GM21423 (cell line): Measurements from ENCODE around the gene DTNB.
"Not testable (repeated sequence)": the region's sequence is repeated elsewhere in the genome, so short reads cannot be mapped to it uniquely, and the experiment has no call there.

Source experiments
- ATAC-seq: cut with Tn5 transposase; IDR thresholded peaks from one replicate; pipeline ENCODE4 v1.9.1; 2021; ENCODE audit warnings: mild to moderate bottlenecking, moderate library complexity; ENCODE audit not compliant: unreplicated experiment

The DTNB gene

DNA sequence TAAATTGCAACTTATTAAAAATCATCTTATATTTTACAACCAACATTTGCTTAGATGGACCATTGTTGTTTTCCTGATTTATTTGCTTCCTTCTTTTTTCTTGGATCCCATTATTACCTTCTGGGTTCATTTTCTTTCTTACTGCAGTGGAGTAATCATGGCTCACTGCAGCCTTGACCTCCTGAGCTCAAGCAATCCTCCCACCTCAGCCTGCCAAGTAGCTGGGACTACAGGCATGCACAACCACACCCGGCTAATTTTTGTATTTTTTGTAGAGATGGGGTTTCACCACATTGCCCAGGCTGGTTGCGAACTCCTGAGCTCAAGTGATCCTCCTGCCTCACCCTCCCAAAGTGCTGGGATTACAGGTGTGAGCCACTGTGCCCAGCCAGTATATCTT is 123.8 kb downstream of the DTNB start:
- not testable (repeated sequence) for ATAC-seq

GRCh38 chr2:25548601-25549000 is 124.8 kb downstream of the DTNB start:
- ATAC-seq: no peak

DNA sequence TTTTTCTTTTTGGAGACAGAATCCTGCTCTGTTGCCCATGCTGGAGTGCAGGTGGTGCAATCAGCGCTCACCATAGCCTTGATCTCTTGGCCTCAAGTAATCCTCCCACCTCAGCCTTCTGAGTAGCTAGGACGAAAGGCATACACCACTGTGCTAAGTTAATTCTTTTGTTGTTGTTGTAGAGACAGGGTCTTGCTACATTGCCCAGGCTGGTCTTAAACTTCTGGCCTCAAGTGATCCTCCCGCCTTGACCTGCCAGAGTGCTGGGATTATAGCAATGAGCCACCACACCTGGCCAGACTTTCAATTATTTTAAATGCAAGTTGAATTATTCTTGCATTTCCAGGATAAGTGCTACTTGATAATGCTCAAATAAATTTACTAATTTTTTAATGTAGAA is 126.5 kb downstream of the DTNB start:
- no peak for ATAC-seq

DNA sequence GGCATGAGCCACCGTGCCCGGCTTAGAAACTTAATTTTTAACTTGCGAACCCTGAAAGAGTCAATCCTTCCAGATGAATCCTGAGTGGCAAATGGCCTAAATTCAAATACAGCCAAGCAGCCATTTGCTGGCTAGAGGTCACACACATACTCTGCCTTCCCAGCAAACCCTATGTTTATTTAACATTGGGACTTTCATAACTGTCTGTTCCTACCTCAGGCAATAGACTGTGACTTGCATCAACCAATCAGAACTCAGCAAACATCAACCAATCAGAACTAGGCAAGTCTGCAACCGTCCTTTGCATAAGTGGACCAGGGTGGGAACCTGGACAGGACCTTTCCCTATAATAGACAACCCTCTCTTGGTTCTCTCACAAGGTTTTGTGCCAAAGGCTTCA is 127.5 kb downstream of the DTNB start:
- no peak for ATAC-seq

DNA sequence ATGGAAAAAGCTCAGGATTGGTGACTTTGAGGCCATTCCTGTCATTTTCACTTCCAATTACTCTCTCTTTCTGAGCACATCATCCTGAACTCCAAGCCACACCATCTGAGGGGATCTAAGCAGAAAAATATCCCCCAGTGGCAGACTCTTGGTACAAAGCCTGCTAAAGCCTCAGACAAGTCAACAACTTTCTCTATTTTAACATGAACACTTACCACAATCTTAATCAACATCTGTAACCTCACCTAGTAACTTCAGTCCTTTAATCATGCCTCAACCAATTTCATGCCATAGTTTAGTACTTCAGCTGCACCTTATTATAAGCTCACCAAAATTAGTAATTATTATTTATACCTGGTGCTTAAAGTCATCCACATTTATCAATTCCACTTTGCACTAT is 128.9 kb downstream of the DTNB start:
- ATAC-seq: no peak

DNA sequence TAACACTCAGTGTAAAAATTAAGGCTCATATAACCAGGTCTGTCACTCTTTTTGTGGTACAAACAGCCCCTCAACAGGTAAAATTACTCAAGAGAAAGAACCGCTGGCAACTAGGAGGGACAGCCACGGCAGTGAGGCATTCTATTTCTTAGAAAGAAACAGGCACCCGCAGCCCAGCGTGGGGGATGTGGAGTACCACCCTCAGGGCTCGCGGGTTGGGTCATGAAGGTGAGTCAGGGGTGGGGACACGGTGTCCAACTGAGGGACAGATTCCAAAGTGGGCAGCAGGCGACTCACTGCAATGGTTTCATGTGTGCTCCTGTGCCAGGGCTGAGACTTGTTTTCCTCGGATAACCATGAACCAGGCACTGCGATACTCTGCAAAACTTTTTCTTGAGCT is 129.4 kb downstream of the DTNB start:
- no peak for ATAC-seq

- ATAC-seq: no peak
Observed at GRCh38 chr2:25541378-25541777, 132.0 kb downstream of the DTNB start.

- no peak for ATAC-seq
Observed at GRCh38 chr2:25539136-25539535, 134.2 kb downstream of the DTNB start.

GRCh38 chr2:25537526-25537925 is 135.9 kb downstream of the DTNB start:
- ATAC-seq: no peak

DNA sequence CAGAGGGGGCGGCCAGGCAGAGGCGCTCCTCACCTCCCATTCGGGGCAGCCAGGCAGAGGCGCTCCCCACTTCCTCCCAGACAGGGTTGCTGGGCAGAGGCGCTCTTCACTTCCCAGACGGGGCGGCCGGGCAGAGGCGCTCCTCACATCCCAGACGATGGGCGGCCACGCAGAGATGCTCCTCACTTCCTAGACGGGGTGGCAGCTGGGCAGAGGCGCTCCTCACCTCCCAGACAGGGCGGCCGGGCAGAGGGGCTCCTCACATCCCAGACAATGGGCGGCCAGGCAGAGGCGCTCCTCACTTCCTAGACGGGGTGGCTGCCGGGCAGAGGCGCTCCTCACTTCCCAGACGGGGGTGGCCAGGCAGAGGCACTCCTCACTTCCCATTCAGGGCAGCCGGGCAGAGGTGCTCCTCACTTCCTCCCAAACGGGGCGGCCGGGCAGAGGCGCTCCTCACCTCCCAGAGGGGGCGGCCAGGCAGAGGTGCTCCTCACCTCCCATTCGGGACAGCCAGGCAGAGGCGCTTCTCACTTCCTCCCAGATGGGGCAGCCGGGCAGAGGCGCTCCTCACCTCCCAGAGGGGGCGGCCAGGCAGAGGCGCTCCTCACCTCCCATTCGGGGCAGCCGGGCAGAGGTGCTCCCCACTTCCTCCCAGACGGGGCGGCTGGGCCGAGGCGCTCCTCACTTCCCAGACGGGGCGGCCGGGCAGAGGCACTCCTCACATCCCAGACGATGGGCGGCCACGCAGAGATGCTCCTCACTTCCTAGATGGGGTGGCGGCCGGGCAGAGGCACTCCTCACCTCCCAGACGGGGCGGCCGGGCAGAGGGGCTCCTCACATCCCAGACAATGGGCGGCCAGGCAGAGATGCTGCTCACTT is 137.7 kb downstream of the DTNB start:
- not testable (repeated sequence) for ATAC-seq

DNA sequence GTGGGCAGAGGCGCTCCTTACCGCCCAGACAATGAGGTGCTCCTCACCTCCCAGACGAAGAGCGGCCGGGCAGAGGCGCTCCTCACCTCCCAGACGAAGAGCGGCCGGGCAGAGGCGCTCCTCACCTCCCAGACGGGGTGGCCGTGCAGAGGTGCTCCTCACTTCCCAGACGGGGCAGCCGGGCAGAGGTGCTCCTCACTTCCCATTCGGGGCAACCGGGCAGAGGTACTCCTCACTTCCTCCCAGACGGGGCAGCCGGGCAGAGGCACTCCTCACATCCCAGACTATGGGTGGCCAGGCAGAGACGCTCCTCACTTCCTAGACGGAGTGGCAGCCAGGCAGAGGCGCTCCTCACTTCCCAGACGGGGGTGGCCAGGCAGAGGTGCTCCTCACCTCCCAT is 138.4 kb downstream of the DTNB start:
- not testable (repeated sequence) for ATAC-seq

GRCh38 chr2:25534455-25534854 is 138.9 kb downstream of the DTNB start:
- ATAC-seq: no peak

GRCh38 chr2:25533771-25534170 is 139.6 kb downstream of the DTNB start:
- ATAC-seq: not testable (repeated sequence)

DNA sequence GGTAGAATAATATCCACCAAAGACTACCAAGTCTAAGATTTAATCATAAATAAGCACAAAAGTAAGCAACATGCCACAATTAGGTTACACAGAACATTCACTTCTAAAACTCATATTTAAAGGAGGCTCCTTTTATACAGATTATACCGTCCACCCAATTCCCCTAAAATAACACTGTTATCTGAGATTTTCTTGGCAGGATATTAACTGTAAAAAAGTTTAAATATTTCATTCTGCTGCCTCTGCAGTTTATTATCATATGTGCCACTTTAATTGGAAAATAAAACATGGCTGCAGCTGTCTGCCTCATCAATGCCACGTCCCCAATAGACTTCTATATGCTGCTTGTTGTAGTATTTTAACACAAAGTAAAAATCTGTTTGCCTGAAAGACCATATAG is 140.9 kb downstream of the DTNB start:
- ATAC-seq: no peak

DNA sequence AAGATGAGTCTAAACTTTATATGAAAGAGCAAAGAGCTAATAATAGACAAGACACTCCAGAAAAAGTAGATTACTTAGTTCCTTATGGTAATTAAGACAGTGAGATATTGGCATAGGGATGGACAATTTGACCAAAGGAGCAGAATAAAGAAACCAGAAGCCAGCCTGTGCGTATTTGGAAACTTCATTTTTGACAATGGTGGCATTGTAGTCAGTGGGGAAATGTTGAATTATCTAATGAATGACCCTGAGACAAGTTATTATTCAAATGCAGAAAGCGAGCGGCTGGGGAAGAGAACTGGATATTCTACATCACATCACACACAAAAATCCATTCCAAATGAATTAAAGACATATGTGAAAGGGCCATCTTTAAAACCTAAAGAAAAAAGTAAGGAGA is 144.3 kb downstream of the DTNB start:
- no peak for ATAC-seq

DNA sequence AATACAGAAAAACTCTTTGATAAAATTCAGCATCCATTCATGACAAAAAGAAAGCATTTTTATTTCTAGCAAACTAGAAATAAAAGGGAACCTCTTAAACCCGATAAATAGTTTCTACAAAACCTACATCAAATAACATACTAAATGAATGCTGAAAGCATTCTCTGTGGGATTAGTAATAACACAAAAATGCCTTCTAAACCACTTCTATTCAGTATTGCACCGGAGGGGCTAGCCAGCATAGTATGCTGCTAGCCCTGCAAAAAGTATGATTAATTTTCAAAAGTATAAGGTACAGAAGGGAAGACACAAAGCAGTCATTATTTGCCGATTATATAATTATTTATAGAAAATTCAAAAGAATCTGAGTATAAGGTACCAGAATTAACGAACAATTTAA is 145.2 kb downstream of the DTNB start:
- no peak for ATAC-seq

- no peak for ATAC-seq
Observed at GRCh38 chr2:25524507-25524906, 148.9 kb downstream of the DTNB start.

DNA sequence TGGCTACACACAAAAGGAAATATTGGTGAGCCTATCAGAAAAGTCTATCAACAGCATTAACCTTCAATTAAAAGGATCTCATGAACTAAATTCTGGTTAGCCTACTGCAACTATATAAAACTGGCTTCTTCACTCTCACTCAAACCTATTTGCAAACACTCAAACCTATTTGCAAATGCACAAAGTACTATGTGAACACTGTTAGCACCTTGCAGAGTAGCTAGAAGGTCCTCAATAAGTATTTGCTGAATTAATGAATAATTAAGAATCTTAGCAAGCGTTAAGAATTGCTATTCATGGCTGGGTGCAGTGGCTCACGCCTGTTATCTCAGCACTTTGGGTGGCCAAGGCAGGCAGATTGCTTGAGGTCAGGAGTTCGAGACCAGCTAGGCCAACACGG is 150.3 kb downstream of the DTNB start:
- ATAC-seq: no peak

DNA sequence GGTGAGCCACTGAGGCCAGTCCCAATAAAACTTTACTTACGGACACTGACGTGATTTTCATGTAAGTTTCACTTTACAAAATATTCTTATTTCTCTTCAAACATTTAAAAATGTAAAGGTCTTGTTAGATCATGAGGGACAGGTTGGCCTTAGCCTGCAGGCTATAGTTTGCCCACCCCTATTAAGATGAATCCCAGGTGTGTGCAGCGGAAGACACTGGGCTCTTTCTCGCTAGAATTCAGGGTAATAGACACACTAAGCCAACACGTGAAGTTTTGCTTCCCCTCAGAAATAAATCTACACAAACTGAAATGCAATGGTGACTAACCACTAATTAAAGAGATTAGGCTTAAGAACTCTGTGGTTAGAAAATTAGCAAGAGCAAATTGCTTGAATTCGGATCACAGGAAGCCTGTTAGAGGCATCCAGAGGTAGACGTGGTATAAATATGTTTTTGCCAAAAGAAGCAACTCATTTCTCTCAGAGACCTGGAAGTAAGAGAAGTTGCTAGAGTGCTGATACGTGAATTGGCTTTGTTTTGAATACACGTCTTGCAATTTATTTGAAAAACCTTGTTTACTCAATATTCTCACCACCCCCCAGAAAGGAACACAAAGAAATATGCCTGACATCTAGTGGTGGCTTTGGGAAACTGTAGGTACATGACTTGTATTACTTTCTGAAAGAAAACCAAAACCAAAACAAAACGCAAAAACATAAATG is 151.6 kb downstream of the DTNB start:
- peak; percentile 62 for ATAC-seq

DNA sequence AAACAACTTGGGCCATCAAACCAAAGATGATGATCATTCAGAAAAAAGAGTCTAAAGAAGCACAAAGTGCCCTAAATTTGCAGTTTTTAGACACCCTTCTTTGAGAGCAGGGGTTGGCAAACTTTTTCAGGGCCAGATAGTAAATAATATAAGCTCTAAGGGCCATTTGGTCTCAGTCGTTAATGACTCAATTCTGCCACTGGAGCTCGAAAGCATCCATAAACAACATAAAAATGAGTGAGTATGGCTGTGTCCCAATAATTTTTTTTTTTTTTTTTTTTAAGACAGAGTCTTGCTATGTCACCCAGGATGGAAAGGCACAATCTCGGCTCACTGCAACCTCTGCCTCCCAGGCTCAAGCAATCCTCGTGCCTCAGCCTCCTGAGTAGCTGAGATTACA is 152.3 kb downstream of the DTNB start:
- ATAC-seq: no peak

- ATAC-seq: no peak
Observed at GRCh38 chr2:25517701-25518100, 155.7 kb downstream of the DTNB start.

GRCh38 chr2:25514043-25514637 is 159.2 kb downstream of the DTNB start:
- no peak for ATAC-seq
